HG03432 (cell line): ENCODE data around the gene ZNF672.

Experiments used
- ATAC-seq: cut with Tn5 transposase; IDR thresholded peaks from one replicate; pipeline ENCODE4 v1.9.1; 2021; ENCODE audit warnings: mild to moderate bottlenecking, moderate library complexity; ENCODE audit not compliant: unreplicated experiment

The ZNF672 gene

DNA sequence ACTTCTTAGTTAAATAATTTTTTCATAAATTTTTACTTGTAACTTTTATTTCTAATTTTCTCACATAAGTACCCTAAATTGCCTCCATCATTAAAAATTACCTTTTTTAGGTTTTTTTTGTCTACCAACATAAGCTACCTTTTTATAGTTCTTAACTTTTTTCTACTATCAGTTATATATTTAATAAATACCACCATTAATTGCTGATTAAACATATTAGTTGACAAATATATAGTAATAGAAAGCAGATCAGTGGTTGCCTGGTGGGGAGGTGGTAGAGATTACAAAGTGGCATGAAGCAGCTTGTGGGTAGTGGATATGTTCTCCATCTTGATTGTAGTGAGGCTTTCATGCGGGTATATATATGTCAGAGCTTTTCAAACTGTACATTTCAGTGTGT lies 6.2 kb upstream of the ZNF672 start:
- no peak for ATAC-seq

DNA sequence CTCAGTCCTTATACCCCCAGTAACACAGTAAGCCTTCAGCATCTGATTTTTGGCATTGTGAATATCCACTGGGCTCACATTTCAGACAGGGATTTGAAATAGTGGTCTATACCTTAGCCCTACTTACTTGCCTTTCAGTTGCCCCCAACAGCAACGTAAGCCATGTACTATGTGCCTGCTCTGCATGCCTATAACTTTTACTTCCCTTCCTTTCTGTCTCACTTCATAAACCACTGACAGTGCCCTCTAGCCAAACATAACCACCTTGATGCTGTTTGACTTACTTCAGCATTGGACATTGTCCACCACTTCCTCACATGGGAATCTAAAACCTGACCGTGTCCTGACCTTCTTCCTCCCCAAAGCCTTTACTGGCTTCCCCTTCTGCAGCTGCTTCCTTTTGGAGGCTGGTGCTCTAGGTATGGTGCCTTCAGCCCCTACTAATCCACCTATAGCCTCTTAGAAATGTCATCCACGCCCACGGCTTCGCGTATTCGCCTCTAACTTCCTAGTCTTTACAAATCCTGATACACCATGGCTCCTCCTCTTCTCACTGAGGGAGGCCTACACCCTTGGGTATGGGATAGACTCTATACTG lies 3.6 kb upstream of the ZNF672 start:
- ATAC-seq, result no peak

DNA sequence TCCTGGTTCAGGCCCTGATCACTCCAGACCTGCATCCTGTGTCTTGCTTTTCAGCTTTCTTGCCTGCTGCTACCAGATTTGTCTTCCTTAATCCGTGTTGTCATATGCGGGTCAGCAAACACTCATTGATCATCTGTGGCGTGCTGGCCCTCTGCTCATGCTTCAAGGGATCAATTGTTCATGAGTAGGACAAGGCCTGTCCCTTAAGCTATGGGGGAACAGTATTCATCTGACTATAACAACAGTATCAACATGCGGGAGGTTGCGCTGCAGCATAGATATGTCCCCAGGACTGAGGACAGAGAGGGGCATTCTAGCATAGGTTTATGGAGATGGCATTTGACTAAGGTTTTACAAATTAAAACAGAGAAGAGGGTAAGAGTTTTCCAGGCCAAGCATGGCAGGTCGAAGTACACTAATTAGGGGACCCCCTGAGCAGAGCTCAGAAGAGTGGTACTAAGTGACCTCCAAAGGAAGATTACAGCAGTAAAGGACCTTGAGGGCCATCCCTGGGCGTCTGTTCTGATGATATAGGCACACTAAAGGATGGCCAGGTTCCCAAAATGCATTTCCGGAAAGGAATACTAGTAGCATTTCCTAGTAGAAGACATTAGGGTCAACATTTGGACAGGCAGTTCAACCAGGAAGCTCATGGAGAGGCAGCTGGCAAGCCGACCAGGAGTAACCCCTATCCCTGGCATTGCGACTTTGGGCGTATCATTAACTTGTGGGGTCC lies 811 bp upstream of the ZNF672 start:
- ATAC-seq, result no peak

DNA sequence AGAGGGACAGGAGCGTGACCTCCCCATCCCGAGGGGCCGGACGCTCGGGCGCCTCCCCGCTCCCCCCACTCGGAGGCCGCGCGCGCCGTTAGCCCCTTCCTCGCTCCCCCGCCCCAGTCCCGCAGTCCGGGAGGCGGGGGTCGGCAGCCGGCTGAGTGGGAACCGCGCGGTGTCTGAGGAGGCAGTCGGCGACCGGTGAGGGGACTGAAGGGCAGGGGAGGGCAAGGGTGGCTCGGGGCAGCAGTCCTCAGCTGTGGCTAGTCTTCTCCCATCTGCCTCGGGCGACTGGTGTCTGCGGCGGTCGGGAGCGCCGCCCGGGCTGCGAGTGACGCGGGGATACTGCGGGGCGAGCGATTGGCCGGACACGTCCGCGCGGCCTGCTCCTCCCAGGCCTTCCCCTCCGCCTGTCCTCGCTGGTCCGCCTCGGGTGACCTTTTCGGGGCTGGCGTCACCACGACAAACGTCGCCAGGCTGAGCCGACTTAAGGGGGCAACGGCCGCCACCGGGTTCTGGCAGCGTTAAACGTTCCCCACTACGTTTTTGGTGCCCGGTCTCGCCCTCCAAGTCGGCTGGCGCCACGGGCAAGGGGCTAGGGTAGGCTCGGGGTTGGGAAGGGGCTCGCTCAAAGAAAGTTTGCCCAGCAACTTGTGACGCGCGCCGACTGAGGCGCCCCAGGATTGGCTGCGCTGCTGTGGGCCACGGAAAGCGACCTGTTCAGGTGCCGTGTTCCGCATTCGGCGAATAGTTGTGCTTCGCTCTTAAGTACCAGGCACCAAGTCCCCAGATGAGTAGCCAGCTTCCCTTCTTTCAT lies 538 bp downstream of the ZNF672 start:
- ATAC-seq, result peak; percentile 67

DNA sequence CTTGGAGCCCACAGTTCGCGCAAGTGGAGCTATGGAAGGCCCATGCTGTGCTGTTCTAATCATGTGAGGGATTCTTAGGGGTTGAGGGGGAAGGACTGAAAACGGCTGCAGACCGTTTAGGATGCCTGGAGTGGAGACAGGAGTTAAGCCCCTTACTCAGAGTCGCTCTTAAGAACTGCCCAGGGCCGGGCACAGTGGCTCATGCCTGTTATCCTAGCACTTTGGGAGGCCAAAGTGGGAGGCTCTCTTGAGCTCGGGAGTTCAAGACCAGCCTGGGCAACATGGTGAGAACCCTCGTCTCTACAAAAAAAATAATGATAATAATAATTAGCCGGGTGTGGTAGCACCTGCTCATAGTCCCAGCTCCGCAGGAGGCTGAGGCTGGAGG lies 1.1 kb downstream of the ZNF672 start:
- no peak for ATAC-seq

DNA sequence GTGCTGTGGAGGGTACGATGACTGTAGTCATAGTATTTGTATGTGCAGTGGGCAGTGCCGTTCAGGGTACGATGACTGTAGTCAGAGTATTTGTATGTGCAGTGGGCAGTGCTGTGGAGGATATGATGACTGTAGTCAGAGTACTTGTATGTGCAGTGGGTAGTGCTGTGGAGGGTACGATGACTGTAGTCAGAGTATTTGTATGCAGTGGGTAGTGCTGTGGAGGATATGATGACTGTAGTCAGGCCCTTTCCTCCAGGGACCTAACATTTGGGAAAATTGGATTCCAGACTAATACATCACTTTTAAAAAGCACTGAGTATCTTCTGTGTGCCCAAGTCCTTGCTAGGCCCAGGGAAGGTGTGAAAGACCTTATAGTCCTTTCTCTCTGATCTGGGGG lies 2.9 kb downstream of the ZNF672 start:
- ATAC-seq, result no peak

DNA sequence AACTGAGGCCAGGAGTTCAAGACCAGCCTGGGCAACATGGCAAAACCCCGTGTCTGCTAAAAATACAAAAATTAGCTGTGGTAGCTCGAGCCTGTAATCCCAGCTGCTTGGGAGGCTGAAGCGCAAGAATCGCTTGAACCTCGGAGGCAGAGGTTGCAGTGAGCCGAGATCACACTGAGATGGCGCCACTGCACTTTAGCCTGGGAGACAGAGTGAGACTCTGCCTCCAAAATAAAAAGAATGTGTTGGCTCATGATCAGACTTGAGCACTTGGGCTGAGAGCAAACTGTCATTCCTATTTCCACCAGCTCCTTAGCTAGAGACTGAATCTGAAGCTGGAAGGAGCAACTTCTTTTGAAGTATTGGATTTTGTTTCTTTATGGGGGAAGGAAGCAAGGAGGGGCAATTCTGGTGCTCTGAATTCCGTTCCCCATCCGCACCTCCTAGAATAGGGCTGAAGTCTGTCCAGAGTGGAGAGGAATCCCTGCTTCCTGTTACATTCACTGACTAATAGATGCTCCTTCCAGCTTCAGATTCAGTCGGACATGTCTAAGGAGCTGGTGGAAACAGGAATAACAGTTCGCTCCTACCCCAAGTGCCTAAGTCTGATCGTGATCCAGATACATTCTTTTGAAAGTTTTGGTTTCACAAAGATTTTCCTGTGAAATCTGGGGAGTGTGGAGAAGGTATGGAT lies 3.8 kb downstream of the ZNF672 start:
- no peak for ATAC-seq

DNA sequence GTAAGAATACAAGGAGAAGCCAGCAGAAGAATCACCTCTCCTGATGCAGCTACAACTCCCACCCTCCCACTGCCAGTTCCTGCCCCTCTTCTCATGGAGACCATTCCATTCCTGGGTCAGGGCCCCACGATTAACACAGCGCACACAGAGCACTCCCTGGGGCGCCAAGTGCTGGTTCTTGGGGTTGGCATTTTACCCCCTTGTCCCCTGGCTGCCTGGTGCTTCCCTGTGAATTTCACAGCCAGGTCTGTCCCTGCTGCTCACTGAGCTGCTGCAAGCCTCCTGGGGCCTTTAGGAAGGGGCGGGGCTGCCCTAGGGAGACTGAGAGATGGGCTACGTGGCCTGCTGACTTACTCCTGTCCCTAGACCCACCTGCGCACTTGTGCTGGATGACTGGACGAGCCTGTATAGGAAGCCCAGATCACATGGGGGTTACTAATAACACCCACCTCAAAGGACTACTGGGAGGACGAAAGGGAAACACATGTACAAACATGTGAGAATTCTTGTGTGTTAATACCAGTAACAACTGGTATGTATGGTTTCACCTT lies 4.8 kb downstream of the ZNF672 start:
- peak; percentile 29 for ATAC-seq

DNA sequence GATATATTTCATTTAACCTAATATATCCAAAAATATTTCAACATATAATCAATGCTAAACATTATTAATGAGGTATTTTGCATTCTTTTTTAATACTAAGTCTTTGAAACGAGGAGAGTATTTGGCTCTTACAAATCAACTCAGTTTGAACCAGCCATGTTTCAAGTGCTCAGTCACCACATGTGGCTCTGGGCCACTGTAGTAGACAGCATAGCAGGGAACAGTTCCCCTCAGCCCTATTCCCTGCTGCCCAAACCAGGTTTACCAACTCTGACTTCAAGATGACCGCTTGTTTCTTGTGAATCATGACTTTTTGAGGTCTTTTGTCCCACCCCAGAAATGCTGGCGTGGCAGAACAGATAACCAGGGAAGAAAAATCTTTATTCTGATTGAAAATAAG lies 5.7 kb downstream of the ZNF672 start:
- ATAC-seq, result no peak

DNA sequence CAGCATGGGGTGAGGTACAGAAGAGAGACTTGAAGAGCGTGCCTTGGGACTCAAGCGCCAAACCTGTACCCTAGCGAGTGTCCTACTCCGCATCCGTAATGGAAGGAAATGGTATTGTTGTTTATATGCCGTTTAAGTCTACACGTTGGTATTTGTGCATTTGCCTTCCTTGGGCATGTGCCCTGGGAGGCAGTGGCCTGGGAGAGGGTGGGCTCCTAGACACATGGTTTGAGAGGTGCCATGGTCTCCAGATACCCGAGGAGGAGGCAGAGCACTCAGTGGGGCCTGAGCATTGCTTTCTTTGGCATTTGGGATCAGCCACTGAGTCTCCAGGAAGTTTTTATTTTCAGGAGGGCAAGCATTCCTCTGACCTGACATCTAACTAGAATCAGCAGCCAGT lies 6.5 kb downstream of the ZNF672 start:
- ATAC-seq, result no peak

DNA sequence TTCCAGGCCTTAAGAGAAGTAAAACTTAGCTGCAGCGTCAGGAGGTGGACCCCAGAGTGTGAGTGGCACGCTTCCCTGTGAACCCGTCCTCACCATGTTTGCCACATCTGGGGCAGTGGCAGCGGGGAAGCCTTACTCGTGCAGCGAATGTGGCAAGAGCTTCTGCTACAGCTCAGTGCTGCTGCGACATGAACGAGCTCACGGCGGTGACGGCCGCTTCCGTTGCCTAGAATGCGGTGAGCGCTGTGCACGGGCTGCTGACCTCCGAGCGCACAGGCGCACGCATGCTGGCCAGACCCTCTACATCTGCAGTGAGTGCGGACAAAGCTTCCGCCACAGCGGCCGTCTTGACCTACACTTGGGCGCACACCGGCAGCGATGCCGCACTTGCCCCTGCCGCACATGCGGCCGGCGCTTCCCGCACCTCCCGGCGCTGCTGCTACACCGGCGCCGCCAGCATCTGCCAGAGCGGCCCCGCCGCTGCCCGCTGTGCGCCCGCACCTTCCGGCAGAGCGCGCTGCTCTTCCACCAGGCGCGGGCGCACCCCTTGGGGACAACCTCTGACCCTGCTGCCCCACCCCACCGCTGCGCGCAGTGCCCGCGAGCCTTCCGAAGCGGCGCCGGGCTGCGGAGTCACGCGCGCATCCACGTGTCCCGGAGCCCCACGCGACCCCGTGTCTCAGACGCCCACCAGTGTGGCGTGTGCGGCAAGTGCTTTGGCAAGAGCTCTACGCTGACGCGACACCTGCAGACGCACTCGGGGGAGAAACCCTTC lies 9.3 kb downstream of the ZNF672 start:
- no peak for ATAC-seq

DNA sequence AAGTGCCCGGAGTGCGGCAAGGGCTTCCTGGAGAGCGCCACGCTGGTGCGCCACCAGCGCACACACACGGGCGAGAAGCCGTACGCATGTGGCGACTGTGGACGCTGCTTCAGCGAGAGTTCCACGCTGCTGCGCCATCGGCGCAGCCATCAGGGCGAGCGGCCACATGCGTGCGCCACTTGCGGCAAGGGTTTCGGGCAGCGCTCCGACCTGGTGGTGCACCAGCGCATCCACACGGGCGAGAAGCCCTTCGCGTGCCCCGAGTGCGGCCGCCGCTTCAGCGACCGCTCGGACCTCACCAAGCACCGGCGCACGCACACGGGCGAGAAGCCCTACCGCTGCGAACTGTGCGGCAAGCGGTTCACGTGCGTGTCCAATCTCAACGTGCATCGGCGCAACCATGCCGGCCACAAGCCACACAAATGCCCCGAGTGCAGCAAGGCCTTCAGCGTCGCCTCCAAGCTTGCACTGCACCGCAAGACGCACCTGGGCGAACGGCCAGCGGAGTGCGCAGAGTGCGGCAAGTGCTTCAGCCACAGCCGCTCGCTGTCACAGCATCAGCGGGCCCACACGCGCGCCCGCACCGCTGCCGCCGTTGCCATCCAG lies 10.0 kb downstream of the ZNF672 start:
- ATAC-seq, result no peak

DNA sequence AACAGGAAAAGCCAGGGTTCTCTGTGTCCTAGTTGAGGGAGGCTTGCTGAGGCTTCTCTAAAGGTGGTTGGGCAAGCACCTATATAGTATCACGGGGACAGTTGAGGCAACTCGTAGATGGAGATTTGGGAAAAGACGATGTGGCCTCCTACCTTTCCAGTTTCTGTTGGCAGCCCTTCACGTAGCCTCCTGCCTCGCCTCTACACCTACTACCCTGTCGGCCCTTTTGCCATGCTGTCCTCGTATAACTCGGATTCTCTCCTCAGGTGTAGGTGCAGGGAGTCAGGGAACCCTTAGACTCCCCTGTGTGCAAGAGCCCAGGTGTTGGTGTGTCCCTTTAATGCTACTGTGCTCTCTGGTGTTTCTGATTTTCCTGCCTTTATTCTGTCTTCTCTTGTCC lies 10.6 kb downstream of the ZNF672 start:
- no peak for ATAC-seq

DNA sequence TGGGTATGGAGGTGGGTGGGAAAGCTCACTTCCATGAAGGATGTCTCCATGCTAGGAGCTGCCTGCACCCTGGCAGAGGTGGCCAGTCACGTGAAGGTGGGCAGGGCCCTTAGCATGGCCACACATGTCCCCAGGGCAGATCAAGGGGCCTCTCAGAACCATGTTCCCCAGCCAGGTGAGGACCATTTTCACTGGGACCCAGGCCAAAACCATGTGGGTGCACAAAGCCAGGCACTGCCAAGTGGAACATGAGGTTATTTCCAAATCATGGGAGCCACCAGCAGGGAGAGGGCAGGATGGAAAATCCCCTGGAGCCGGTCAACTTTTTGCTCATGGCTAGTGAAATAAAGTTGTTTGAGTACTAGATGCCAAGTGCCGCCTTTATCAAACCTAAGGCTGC lies 11.1 kb downstream of the ZNF672 start:
- ATAC-seq, result no peak

DNA sequence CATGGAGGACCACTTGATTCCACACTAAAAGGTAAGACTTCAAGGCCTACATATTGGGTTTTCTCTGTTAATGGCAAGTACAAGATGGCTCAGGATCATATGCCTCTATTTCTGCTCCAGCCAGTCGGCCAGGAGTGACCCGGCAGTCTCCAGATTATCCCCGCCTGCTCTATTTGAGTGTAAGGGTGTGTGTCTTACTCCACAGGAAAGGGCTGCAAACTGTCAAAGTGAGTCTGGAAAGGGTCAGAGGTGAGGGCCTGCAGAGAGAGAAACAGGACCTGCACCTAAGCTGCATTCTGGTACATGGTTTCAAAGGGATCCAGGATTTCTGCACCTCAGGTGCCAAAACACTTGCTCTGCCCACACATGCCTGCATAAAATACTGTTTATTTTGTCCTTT lies 11.6 kb downstream of the ZNF672 start:
- no peak for ATAC-seq

DNA sequence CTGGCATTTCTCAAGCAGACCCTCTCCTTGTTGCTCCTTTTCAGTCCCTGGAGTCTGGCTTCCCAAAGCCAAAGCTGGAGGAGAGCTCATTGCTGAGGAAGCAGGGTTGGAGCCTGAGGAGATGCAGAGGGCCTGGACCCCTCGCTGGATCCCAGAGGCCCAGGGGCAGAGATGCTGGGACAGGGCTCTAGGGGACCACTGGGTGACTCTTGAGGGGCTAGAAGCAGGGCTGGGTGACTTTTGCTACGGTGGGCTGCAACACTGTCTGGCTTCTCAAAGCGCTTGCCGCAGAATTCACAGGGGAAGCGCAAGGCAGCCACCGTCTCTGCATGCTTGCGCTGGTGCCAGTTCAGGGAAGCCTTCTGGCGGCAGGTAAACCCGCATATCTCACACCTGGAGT lies 12.1 kb downstream of the ZNF672 start:
- no peak for ATAC-seq

DNA sequence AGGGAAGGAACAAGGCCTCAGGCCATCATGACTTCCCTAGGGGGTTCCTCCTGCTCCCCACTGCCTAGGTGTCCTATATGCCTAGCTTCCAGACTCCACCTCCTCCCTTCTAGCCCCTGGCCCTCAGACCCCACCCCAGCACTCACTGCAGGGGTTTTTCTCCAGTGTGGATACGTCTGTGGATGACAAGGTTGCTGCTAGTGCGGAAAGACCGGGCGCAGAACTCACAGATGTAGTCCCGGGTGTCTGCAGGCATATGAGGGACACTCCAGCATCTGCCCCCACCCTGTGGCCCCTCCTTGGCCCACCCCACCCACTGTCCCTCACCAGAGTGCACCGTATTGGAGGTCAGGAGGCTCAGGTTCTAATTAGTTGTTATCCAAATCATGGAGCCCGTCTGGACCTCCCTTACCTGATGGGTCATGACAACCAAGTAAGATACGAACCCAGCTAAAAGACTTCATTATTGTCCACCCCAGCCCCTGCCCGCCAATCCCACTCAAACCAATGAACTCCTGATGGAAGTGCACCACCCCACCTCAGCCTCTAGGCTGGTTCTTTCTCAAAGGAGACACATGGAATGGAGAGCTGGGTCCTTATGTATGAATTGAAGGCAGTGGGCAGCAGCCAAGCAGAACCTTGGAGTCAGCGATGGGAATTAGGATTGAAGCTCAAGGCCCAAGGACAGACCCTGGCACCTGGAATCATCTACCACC lies 12.7 kb downstream of the ZNF672 start:
- no peak for ATAC-seq

DNA sequence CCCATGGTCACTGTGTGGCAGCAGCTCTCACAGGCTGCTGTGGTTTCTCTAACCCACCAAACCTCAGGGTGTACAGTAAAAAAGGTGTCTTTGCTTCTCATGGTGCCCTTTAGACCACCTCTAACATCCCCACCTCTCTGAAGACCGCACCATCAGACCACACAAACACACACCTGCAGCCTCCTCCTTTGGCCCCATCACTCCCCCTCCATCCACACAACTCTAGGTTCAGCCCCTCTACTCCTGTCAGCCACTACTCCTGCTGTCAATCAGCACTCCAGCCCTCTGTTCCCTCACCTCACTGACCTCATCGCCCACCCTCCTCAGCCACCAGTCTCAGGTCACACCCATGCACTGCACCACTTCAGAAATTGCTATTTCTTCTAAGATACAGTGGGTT lies 13.4 kb downstream of the ZNF672 start:
- no peak for ATAC-seq
